Erythroblast (primary cell): Measurements from ENCODE around the gene HDAC3.

Experiments
- GATA1 ChIP-seq: IDR thresholded peaks from 2 replicates; pipeline ENCODE4 v1.6.1; 2011; ENCODE audit warnings: low read depth, mild to moderate bottlenecking, control low read depth, low read length, moderate library complexity
- POLR2A ChIP-seq: IDR thresholded peaks from 2 replicates; pipeline ENCODE4 v1.6.1; 2011; ENCODE audit warnings: mild to moderate bottlenecking, low read length

DNA sequence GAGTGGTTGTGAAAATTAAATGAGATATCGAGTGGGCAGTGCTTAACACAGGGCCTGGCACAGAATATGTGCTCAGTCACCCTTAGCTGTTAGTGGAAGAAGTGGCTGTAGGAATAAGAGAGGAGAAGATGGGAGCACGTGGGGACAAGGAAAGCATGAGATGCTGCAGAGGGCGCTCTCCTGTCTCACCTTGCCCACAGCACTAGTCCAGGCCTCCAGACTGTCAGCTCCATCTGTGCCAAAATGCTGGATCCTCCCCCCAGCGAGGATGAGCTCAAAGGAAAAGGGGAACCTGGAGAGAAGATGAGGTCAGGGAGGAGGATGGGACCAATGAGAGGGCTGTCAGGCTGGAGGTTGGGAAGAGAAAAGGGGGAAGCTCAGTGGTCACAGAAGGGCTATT, 32.9 kb upstream of the HDAC3 start:
- TF ChIP-seq POLR2A = no peak
- no peak for TF ChIP-seq GATA1
